Measurements from ENCODE around the gene SPAG8.

- TF ChIP-seq, protein P1, sequence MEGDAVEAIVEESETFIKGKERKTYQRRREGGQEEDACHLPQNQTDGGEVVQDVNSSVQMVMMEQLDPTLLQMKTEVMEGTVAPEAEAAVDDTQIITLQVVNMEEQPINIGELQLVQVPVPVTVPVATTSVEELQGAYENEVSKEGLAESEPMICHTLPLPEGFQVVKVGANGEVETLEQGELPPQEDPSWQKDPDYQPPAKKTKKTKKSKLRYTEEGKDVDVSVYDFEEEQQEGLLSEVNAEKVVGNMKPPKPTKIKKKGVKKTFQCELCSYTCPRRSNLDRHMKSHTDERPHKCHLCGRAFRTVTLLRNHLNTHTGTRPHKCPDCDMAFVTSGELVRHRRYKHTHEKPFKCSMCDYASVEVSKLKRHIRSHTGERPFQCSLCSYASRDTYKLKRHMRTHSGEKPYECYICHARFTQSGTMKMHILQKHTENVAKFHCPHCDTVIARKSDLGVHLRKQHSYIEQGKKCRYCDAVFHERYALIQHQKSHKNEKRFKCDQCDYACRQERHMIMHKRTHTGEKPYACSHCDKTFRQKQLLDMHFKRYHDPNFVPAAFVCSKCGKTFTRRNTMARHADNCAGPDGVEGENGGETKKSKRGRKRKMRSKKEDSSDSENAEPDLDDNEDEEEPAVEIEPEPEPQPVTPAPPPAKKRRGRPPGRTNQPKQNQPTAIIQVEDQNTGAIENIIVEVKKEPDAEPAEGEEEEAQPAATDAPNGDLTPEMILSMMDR (IDR thresholded peaks at IDR 0.05), result no peak
- no peak for TF ChIP-seq POLR2A (IDR thresholded peaks at IDR 0.05)
These were observed 47.4 kb upstream of the SPAG8 start for GRCh38 chr9:35859310-35859989.

All from right lobe of liver (tissue), 4 donors.